Neuronal stem cell (in vitro differentiated cells): Measurements from ENCODE around the gene CYP11A1.

ENCODE experiments used
- DNase-seq: peaks from one replicate; pipeline ENCODE4 v3.0.0-alpha.2; 2013; ENCODE audit warnings: low spot score
- H2AFZ ChIP-seq: one replicate; pipeline ENCODE4 v1.6.1; 2013; ENCODE audit warnings: mild to moderate bottlenecking, low read length, inconsistent platforms
- H2AK5ac ChIP-seq: 2 replicates; pipeline ENCODE4 v1.6.1; 2013; ENCODE audit warnings: low read depth, mild to moderate bottlenecking, inconsistent platforms, low read length, moderate library complexity, mixed read lengths
- H2BK120ac ChIP-seq: 2 replicates; pipeline ENCODE4 v1.6.1; 2013; ENCODE audit warnings: low read depth, mild to moderate bottlenecking, inconsistent platforms, low read length, moderate library complexity, mixed read lengths
- H2BK12ac ChIP-seq: one replicate; pipeline ENCODE4 v1.6.1; 2013; ENCODE audit warnings: low read length, inconsistent platforms
- H2BK15ac ChIP-seq: 2 replicates; pipeline ENCODE4 v1.6.1; 2013; ENCODE audit warnings: mild to moderate bottlenecking, low read length, inconsistent platforms, mixed read lengths
- H2BK5ac ChIP-seq: one replicate; pipeline ENCODE4 v1.6.1; 2013; ENCODE audit warnings: inconsistent platforms, mild to moderate bottlenecking, low read length, moderate library complexity
- H3K14ac ChIP-seq: one replicate; pipeline ENCODE4 v1.6.1; 2013; ENCODE audit warnings: low read length, inconsistent platforms
- H3K18ac ChIP-seq: 2 replicates; pipeline ENCODE4 v1.6.1; 2013; ENCODE audit warnings: low read length, inconsistent platforms
- H3K23ac ChIP-seq: 2 replicates; pipeline ENCODE4 v1.6.1; 2013; ENCODE audit warnings: low read depth, mild to moderate bottlenecking, mixed read lengths, low read length, inconsistent platforms; ENCODE audit not compliant: poor library complexity
- H3K27ac ChIP-seq: replicated peaks from 3 replicates; pipeline ENCODE4 v1.5.1; 2013; ENCODE audit warnings: low read length, inconsistent platforms
- H3K27me3 ChIP-seq, 3 experiments: 2 replicates each; pipeline ENCODE4 v1.6.1; 2013; ENCODE audit warnings: low read length in 3 of 3, mild to moderate bottlenecking in 2 of 3, inconsistent platforms in 1 of 3, low read depth in 1 of 3, mixed read lengths in 1 of 3, moderate library complexity in 1 of 3; ENCODE audit not compliant: control insufficient read depth in 3 of 3, insufficient read depth in 3 of 3
- H3K36me3 ChIP-seq, 2 donors: replicated peaks in 1 of 2; 2 replicates each; pipeline ENCODE4 v1.6.1; 2013; ENCODE audit warnings: low read length in 2 of 2; ENCODE audit not compliant: control insufficient read depth in 2 of 2, insufficient read depth in 2 of 2
- H3K4ac ChIP-seq: 2 replicates; pipeline ENCODE4 v1.6.1; 2013; ENCODE audit warnings: inconsistent platforms, mild to moderate bottlenecking, low read length, moderate library complexity
- H3K4me1 ChIP-seq, 2 donors: 1 replicate in 1 of 2; 2 replicates in 1 of 2; pipeline ENCODE4 v1.6.1; 2013; ENCODE audit warnings: low read length in 2 of 2, low read depth in 1 of 2; ENCODE audit not compliant: control insufficient read depth in 2 of 2, insufficient read depth in 1 of 2
- H3K4me2 ChIP-seq: one replicate; pipeline ENCODE4 v1.6.1; 2013; ENCODE audit warnings: mild to moderate bottlenecking, low read length, inconsistent platforms; ENCODE audit not compliant: insufficient read depth, poor library complexity, severe bottlenecking
- H3K4me3 ChIP-seq, 2 donors: 2 replicates each; pipeline ENCODE4 v1.5.1; 2013; ENCODE audit warnings: low read length in 2 of 2, mild to moderate bottlenecking in 2 of 2, inconsistent platforms in 1 of 2, moderate library complexity in 1 of 2
- H3K79me1 ChIP-seq: one replicate; pipeline ENCODE4 v1.6.1; 2013; ENCODE audit warnings: low read depth, mild to moderate bottlenecking, inconsistent platforms, low read length, moderate library complexity
- H3K9ac ChIP-seq: one replicate; pipeline ENCODE4 v1.6.1; 2013; ENCODE audit warnings: mild to moderate bottlenecking, low read depth, low read length, inconsistent platforms; ENCODE audit not compliant: poor library complexity
- H3K9me3 ChIP-seq, 2 donors: replicated peaks in 1 of 2; 2 replicates each; pipeline versions ENCODE3 to v1.6.1; 2013; ENCODE audit warnings: low read length in 2 of 2, mild to moderate bottlenecking in 2 of 2, inconsistent platforms in 1 of 2, low read depth in 1 of 2, mixed read lengths in 1 of 2, moderate library complexity in 1 of 2; ENCODE audit not compliant: control insufficient read depth in 2 of 2, insufficient read depth in 1 of 2
- H4K8ac ChIP-seq: one replicate; pipeline ENCODE4 v1.6.1; 2013; ENCODE audit warnings: low read depth, mild to moderate bottlenecking, inconsistent platforms, low read length, moderate library complexity
- H4K91ac ChIP-seq: one replicate; pipeline ENCODE4 v1.6.1; 2013; ENCODE audit warnings: low read length, low read depth, mild to moderate bottlenecking, inconsistent platforms; ENCODE audit not compliant: poor library complexity
- WGBS, 2 donors: extraction: QIAGEN DNeasy Blood & Tissue Kit; methylation state at CpG; one replicate each; pipeline ENCODE4 v1.1.7; 2013; ENCODE audit warnings: missing lambda C conversion rate in 2 of 2, mixed read lengths in 1 of 2; ENCODE audit not compliant: insufficient read length in 2 of 2, insufficient replicate concordance in 1 of 2; ENCODE audit errors: extremely low coverage in 2 of 2; 5-methylcytosine and 5-hydroxymethylcytosine counted together

Gene CYP11A1

DNA sequence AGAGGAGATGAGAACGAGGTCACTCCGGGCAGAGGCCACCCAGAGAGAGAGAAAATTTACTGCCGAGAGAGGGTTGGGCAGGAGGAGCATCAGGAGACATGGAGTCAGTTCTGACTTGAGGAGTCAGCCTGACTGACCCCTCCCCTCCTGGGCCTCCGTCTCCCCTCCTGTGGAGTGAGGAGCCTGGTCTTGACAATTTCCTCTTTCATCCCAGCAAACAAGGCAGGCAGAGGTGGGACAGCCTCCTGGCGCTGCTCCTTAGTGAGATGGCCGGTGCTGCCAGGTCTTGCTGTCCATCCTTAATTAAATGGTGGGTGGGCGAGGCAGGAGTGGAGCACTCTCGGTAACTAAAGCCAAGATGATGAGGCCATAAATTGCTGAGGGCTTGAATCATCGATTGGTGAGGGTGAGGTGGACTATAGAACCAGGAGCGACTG is 60.6 kb downstream of the CYP11A1 start:
- no CpG with 5 or more reads among the region's 10 CpGs for WGBS, 2 donors
- Histone ChIP-seq H3K4ac (no peak overlapping the region), H3K4me1 (peaks cover 42 to 54% of the 10 kb centered on the region in 2 donors), H3K36me3 (no peaks in the 10 kb centered on the region), H3K23ac (no peak overlapping the region), H2BK120ac (peak overlapping the region; percentile 25), H3K79me1 (no peaks in the 10 kb centered on the region), H2BK5ac (no peak overlapping the region), H3K9me3 (no peaks in the 10 kb centered on the region), H4K8ac (no peak overlapping the region), H2BK12ac (no peak overlapping the region), H3K4me2 (no peak overlapping the region), H2AK5ac (no peak overlapping the region), H3K4me3 (no peak overlapping the region), H3K14ac (no peak overlapping the region), H2AFZ (no peak overlapping the region), H3K9ac (no peak overlapping the region), H2BK15ac (peak overlapping the region; percentile 8), H3K27me3 (peaks cover 0 to 5% (median 0%) of the 10 kb centered on the region in 3 experiments), H3K18ac (no peak overlapping the region), H3K27ac (peak overlapping the region; percentile 7), H4K91ac (no peak overlapping the region)
- DNase-seq = no peak

DNA sequence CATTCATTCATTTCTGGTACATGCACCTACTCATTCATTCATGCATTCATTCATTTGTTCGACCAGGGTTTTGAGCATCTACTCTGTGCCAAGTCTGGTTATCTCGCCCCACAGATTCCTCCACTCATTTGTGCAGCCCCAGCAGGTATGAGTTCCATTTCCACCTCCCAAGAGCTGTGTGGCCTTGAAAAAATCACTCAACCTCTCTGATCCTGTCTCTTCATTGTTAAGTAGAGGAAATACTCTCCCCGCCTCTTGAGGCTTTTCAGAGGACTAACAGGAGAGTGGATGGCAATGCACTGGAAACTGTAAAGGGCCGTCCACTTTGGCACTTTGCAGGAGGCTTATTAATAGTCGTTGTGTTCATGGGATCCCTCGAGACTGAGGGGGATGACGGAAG is 61.8 kb downstream of the CYP11A1 start:
- no CpG with 5 or more reads among the region's 7 CpGs for WGBS, 2 donors
- Histone ChIP-seq H3K4me2 (no peak overlapping the region), H2BK5ac (no peak overlapping the region), H2AK5ac (no peak overlapping the region), H3K4ac (no peak overlapping the region), H3K27ac (no peak overlapping the region), H4K8ac (no peak overlapping the region), H3K27me3 (peaks cover 0 to 13% (median 0%) of the 10 kb centered on the region in 3 experiments), H3K14ac (no peak overlapping the region), H3K23ac (no peak overlapping the region), H2AFZ (no peak overlapping the region), H3K9ac (no peak overlapping the region), H3K79me1 (no peaks in the 10 kb centered on the region), H2BK12ac (no peak overlapping the region), H3K36me3 (no peaks in the 10 kb centered on the region), H3K4me3 (no peak overlapping the region), H2BK120ac (no peak overlapping the region), H2BK15ac (no peak overlapping the region), H3K4me1 (peaks cover 44 to 62% of the 10 kb centered on the region in 2 donors), H3K18ac (no peak overlapping the region), H3K9me3 (no peaks in the 10 kb centered on the region), H4K91ac (no peak overlapping the region)
- no peak for DNase-seq

DNA sequence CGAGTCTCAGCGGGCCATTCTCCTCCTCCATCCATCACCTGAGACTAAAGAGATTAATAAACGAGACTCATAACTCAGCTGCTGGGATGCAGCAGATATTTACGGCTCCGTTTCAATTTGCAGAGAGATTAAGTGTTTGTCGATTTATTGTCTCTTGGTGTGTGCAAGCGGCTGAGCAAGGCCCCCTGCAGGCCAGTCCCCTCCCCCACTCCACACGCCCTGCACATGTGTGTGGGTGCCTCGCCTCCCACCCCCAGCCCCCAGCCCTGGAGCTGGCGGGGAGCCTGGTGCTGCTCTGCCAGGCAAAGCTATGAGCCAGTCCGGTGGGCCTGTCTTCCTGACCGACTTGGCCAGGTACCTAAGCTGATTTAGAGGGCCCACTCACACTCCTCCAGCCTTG is 63.0 kb downstream of the CYP11A1 start:
- no peak overlapping the region for H4K91ac ChIP-seq
- no peaks in the 10 kb centered on the region for H3K79me1 ChIP-seq
- no peak overlapping the region for H2AFZ ChIP-seq
- whole genome bisulfite sequencing, 2 donors = no CpG with 5 or more reads among the region's 12 CpGs
- no peak overlapping the region for H3K9ac ChIP-seq
- no peaks in the 10 kb centered on the region for H3K36me3 ChIP-seq
- peak overlapping the region; percentile 57 for H2BK120ac ChIP-seq
- no peak overlapping the region for H2BK5ac ChIP-seq
- H2BK12ac ChIP-seq = no peak overlapping the region
- no peak for DNase-seq
- no peaks in the 10 kb centered on the region for H3K9me3 ChIP-seq
- peak overlapping the region; percentile 42 for H2AK5ac ChIP-seq
- H3K27ac ChIP-seq = no peak overlapping the region
- peak overlapping the region; percentile 61 for H3K18ac ChIP-seq
- peaks cover 0 to 15% (median 2%) of the 10 kb centered on the region in 3 experiments for H3K27me3 ChIP-seq
- peaks cover 55 to 68% of the 10 kb centered on the region in 2 donors for H3K4me1 ChIP-seq
- peak overlapping the region; percentile 54 for H4K8ac ChIP-seq
- no peak overlapping the region for H3K14ac ChIP-seq
- H3K4me2 ChIP-seq = no peak overlapping the region
- H3K4me3 ChIP-seq = no peak overlapping the region
- H3K23ac ChIP-seq = no peak overlapping the region
- no peak overlapping the region for H2BK15ac ChIP-seq
- peak overlapping the region; percentile 27 for H3K4ac ChIP-seq

DNA sequence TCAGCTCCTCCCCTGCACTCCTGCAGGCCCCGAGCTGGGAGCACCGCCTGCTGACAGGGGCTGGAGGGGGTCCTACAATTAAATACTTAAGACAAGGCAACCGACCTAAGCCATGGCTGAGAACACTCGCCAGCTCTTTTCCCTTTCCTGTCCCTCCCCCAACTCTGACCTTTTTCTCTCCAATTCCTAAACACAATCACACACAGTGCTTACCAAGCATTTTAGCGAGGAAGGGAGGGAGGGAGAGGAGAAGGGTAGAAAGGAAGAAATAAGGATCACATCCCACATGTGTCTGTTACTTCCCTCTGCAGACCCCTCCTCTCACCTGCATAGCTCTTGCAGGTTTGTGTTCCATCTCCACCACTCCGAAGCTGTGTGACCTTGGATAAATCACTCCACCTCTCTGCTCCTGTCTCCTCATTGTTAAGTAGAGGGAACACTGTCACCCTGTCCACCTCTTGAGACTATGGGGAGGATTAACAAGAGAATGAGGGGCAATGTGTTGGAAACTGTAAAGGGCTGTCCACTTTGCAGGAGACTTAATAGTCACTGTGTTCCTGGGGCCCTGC is 63.6 kb downstream of the CYP11A1 start:
- Histone ChIP-seq H3K9me3 (no peaks in the 10 kb centered on the region), H4K8ac (no peak overlapping the region), H3K9ac (no peak overlapping the region), H2BK15ac (peak overlapping the region; percentile 23), H3K4ac (no peak overlapping the region), H3K23ac (no peak overlapping the region), H2AK5ac (no peak overlapping the region), H2BK120ac (peak overlapping the region; percentile 92), H3K14ac (no peak overlapping the region), H3K4me2 (no peak overlapping the region), H2AFZ (no peak overlapping the region), H3K18ac (peak overlapping the region; percentile 87), H3K4me1 (peaks cover 55 to 62% of the 10 kb centered on the region in 2 donors), H3K36me3 (no peaks in the 10 kb centered on the region), H2BK5ac (no peak overlapping the region), H2BK12ac (no peak overlapping the region), H3K4me3 (no peak overlapping the region), H4K91ac (no peak overlapping the region), H3K79me1 (no peaks in the 10 kb centered on the region), H3K27ac (no peak overlapping the region), H3K27me3 (peaks cover 0 to 11% (median 2%) of the 10 kb centered on the region in 3 experiments)
- DNase-seq = no peak
- no CpG with 5 or more reads among the region's 6 CpGs for WGBS, 2 donors
